Measurements from ENCODE around the gene CNTNAP2.

- TF ChIP-seq, protein P1, sequence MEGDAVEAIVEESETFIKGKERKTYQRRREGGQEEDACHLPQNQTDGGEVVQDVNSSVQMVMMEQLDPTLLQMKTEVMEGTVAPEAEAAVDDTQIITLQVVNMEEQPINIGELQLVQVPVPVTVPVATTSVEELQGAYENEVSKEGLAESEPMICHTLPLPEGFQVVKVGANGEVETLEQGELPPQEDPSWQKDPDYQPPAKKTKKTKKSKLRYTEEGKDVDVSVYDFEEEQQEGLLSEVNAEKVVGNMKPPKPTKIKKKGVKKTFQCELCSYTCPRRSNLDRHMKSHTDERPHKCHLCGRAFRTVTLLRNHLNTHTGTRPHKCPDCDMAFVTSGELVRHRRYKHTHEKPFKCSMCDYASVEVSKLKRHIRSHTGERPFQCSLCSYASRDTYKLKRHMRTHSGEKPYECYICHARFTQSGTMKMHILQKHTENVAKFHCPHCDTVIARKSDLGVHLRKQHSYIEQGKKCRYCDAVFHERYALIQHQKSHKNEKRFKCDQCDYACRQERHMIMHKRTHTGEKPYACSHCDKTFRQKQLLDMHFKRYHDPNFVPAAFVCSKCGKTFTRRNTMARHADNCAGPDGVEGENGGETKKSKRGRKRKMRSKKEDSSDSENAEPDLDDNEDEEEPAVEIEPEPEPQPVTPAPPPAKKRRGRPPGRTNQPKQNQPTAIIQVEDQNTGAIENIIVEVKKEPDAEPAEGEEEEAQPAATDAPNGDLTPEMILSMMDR (IDR thresholded peaks at IDR 0.05) = no peak
- no peak for TF ChIP-seq POLR2A (IDR thresholded peaks at IDR 0.05)
Observed at GRCh38 chr7:146331369-146331768, 214.8 kb downstream of the CNTNAP2 start.

All from testis (tissue), 2 donors.